Right lung (tissue), 10 donors: Measurements from ENCODE around the gene SHLD1. TPM values are rescaled to one million over a fixed set of nuclear protein-coding genes. Genes with fewer than 3 reads are reported as not detected.
"Not testable (repeated sequence)": the region's sequence is repeated elsewhere in the genome, so short reads cannot be mapped to it uniquely, and the experiment has no call there.

Experiments
- DNase-seq, 2 donors: peaks; one replicate each; pipeline ENCODE4 v3.0.0-alpha.2; 2013
- long read RNA-seq, 8 donors: transcript quantifications; one replicate each; lab custom pipeline, GENCODE V29; 2026
- polyA plus RNA-seq, 5 donors: library from polyadenylated mRNA; unstranded; fragments of 120-200 nt; gene quantifications; one replicate each; pipeline versions ENCODE4 v1.2.1 to v1.2.3, GENCODE V29; 2013; ENCODE audit warnings: inconsistent platforms in 1 of 5, low replicate concordance in 1 of 5; ENCODE audit not compliant: insufficient read length in 5 of 5, insufficient read depth in 1 of 5

SHLD1 gene
- 1 to 10 TPM; 7.7 to 9.1 (median 8.1) TPM for polyA plus RNA-seq
- long read RNA-seq, donor 1, partial matches to known transcripts = 0 of 6 reads
- long read RNA-seq, donor 1, other reads (novel, unspliced or antisense) = 0 of 6 reads
- long read RNA-seq, donor 2, partial matches to known transcripts = 0 of 1 reads
- long read RNA-seq, donor 2, other reads (novel, unspliced or antisense) = 0 of 1 reads
- long read RNA-seq, donor 3, transcript SHLD1-201 (3 exons, 1,154 nt) = major isoform, 5 of 7 reads
- long read RNA-seq, donor 3, partial matches to known transcripts = 0 of 7 reads
- long read RNA-seq, donor 3, other reads (novel, unspliced or antisense) = 0 of 7 reads
- long read RNA-seq, donor 4, partial matches to known transcripts = 0 of 4 reads
- long read RNA-seq, donor 4, other reads (novel, unspliced or antisense) = 0 of 4 reads
- long read RNA-seq, donor 5, transcript SHLD1-201 (3 exons, 1,154 nt) = major isoform, 5 of 6 reads
- long read RNA-seq, donor 5, partial matches to known transcripts = 0 of 6 reads
- long read RNA-seq, donor 5, other reads (novel, unspliced or antisense) = 0 of 6 reads
- long read RNA-seq, donor 6, partial matches to known transcripts = 0 of 4 reads
- long read RNA-seq, donor 6, other reads (novel, unspliced or antisense) = 0 of 4 reads
- long read RNA-seq, donor 7, transcript SHLD1-201 (3 exons, 1,154 nt) = major isoform, 6 of 7 reads
- long read RNA-seq, donor 7, partial matches to known transcripts = 0 of 7 reads
- long read RNA-seq, donor 7, other reads (novel, unspliced or antisense) = 0 of 7 reads
- long read RNA-seq, donor 8, partial matches to known transcripts = 0 of 4 reads
- long read RNA-seq, donor 8, other reads (novel, unspliced or antisense) = 0 of 4 reads

- peak; percentile 83 to 84 for DNase-seq
These were observed at the start of gene SHLD1 for GRCh38 chr20:5749952-5750779. TSS of gene SHLD1 (plus strand) at chr20:5750401. CDS start at chr20:5772866, 22,465 bp downstream.

GRCh38 chr20:5702339-5702738, 47.9 kb upstream of the SHLD1 start:
- not testable (repeated sequence) for DNase-seq

GRCh38 chr20:5703681-5704101, 46.5 kb upstream of the SHLD1 start:
- DNase-seq = peak in 1 of 2 donors; percentile 7

- no peak for DNase-seq
These were observed 44.4 kb upstream of the SHLD1 start for GRCh38 chr20:5705827-5706226.

- DNase-seq = no peak
These were observed 43.4 kb upstream of the SHLD1 start for GRCh38 chr20:5706797-5707196.

GRCh38 chr20:5710551-5710950, 39.6 kb upstream of the SHLD1 start:
- no peak for DNase-seq

GRCh38 chr20:5714261-5715041, 35.8 kb upstream of the SHLD1 start:
- DNase-seq = peak in 1 of 2 donors; percentile 37

- no peak for DNase-seq
These were observed 34.9 kb upstream of the SHLD1 start for GRCh38 chr20:5715071-5715841.

- no peak for DNase-seq
These were observed 33.2 kb upstream of the SHLD1 start for GRCh38 chr20:5716953-5717352.

- DNase-seq = no peak
These were observed 31.2 kb upstream of the SHLD1 start for GRCh38 chr20:5718896-5719595.

GRCh38 chr20:5719861-5720403, 30.3 kb upstream of the SHLD1 start:
- DNase-seq = no peak

- no peak for DNase-seq
These were observed 29.5 kb upstream of the SHLD1 start for GRCh38 chr20:5720696-5721095.

- DNase-seq = not testable (repeated sequence)
These were observed 28.8 kb upstream of the SHLD1 start for GRCh38 chr20:5721356-5721755.

- DNase-seq = no peak
These were observed 27.3 kb upstream of the SHLD1 start for GRCh38 chr20:5722927-5723326.

GRCh38 chr20:5725183-5725463, 25.1 kb upstream of the SHLD1 start:
- DNase-seq = not testable (repeated sequence)

GRCh38 chr20:5727018-5727515, 23.1 kb upstream of the SHLD1 start:
- no peak for DNase-seq

- no peak for DNase-seq
These were observed 20.9 kb upstream of the SHLD1 start for GRCh38 chr20:5729348-5729747.

- DNase-seq = no peak
These were observed 20.1 kb upstream of the SHLD1 start for GRCh38 chr20:5730131-5730530.

- DNase-seq = no peak
These were observed 18.3 kb upstream of the SHLD1 start for GRCh38 chr20:5731753-5732366.
